ENCODE results near the gene CLTB.

Gene CLTB

DNA sequence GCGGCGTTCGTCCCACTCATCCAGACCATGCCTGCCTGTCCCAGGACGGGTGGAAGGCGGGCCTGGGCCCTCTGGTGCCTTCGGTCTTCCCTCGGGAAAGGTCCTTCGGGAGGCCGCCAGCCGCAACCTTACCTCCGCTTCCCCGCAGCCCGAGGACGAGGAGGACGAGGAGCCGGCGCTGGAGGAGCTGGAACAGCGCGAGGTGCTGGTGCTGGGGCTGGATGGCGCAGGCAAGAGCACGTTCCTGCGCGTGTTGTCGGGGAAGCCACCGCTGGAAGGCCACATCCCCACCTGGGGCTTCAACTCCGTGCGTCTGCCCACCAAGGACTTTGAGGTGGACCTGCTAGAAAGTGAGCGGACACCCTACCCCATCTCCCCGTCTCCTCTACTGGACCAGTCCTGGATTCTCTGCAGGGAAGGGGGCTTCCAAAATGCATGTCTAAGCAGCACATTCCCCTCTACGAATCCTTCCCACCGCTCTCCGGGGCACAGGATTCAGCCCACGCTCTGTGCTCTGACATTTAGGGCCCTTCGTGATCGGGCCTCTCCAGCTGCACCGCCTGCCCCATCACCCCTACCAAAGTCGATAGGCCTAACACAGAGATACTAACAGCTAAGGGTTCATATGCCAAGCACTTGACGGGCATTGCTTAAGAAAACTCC lies 50.0 kb downstream of the CLTB start:
- TF ChIP-seq, protein P1, sequence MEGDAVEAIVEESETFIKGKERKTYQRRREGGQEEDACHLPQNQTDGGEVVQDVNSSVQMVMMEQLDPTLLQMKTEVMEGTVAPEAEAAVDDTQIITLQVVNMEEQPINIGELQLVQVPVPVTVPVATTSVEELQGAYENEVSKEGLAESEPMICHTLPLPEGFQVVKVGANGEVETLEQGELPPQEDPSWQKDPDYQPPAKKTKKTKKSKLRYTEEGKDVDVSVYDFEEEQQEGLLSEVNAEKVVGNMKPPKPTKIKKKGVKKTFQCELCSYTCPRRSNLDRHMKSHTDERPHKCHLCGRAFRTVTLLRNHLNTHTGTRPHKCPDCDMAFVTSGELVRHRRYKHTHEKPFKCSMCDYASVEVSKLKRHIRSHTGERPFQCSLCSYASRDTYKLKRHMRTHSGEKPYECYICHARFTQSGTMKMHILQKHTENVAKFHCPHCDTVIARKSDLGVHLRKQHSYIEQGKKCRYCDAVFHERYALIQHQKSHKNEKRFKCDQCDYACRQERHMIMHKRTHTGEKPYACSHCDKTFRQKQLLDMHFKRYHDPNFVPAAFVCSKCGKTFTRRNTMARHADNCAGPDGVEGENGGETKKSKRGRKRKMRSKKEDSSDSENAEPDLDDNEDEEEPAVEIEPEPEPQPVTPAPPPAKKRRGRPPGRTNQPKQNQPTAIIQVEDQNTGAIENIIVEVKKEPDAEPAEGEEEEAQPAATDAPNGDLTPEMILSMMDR (IDR thresholded peaks at IDR 0.05; ENCODE audit: low read depth, low read length) = no peak
- H3K4me3 ChIP-seq (ENCODE audit: low read depth, low read length) = peak overlapping the region; percentile 63

DNA sequence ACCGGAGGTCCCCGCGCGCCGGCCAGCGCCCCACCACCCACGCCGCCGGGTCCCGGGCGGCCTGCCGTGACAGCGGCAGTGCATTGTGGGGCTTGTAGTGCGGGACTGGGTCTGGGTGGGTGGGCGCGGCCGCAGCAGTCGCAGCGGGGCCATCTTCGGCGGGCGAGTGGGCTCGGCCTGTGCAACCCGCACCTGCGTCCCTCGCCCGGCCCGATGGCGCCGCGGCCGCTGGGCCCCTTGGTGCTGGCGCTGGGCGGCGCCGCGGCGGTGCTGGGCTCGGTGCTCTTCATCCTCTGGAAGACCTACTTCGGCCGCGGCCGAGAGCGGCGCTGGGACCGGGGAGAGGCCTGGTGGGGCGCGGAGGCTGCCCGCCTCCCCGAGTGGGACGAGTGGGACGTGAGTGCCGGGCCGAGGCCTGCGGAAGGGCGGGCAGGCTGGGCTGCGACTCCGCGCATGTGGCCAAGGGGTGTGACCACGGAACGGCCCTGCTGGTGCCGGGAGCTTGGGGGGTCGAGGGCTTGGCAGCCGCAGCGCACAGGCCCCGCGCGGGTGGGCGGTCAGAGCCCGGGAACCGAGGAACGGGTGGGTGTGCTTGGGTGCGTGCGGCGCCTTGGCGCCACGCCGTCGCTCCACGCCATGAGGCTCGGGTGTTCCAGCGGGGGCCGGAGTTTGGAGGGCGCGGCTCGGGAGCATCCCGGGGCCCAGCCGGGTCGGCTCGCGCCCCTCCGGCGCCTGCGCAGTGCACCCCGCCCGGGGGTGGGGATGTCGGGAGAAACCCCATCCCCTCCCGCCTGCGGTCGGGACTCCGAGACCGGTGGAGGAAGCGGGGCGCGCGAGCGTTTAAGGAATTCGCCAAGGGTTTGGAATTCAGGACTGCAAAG lies 50.7 kb downstream of the CLTB start, which contains the start of gene ARL10:
TSS of gene ARL10 (plus strand) at position 137 of the 881 bp plus-strand sequence. CDS start at position 214, 77 bp downstream.
- peak within 1 kb of the TSS; percentile 63 for H3K4me3 ChIP-seq (ENCODE audit: low read depth, low read length)
- TF ChIP-seq, protein P1 (IDR thresholded peaks at IDR 0.05; ENCODE audit: low read depth, low read length) = no peak

DNA sequence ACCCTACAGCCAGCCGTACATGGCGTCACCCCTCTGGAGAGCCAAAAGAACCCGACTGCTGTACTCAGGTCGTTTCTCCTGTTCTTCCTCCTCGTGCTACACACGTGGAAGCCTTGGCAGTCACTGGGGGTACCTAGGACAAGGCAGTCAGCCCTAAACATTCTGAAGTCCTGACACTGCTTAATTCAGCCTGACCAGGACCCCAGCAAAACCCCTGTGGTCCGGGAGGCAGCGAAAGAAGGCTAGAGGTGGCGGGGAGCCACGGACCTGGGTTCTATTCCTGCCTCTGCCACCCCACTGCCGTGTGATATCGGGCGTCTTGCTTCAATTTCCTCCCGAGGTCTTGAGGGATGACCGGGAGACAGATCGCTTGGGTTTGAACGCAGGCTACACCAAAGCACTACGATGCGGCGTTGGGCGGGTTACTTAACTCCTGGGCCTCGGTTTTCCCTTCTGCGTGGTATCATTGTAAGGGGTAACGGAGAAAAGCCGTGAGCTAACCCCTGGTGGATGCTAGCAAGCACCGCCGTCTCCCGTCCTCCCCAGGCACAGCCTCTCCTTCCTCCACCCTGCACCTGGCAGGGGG lies 51.5 kb downstream of the CLTB start:
- TF ChIP-seq, protein P1 (IDR thresholded peaks at IDR 0.05; ENCODE audit: low read depth, low read length) = no peak
- H3K4me3 ChIP-seq (ENCODE audit: low read depth, low read length) = peak overlapping the region; percentile 63

DNA sequence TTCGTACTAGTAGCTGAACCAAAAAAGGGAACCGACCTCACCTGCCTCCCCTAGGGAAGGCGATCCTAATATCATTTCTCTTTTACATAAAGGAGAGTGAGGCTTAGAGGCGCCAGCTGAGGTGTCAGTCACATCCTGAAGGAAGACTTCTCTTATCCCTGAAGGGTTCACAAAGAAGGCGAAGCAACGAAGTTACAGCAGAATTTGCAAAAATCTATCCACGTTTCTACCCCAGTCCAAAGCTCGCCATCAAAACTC lies 54.2 kb downstream of the CLTB start:
- H3K4me3 ChIP-seq (ENCODE audit: low read depth, low read length) = peak overlapping the region; percentile 96
- TF ChIP-seq, protein P1 (IDR thresholded peaks at IDR 0.05; ENCODE audit: low read depth, low read length) = no peak

DNA sequence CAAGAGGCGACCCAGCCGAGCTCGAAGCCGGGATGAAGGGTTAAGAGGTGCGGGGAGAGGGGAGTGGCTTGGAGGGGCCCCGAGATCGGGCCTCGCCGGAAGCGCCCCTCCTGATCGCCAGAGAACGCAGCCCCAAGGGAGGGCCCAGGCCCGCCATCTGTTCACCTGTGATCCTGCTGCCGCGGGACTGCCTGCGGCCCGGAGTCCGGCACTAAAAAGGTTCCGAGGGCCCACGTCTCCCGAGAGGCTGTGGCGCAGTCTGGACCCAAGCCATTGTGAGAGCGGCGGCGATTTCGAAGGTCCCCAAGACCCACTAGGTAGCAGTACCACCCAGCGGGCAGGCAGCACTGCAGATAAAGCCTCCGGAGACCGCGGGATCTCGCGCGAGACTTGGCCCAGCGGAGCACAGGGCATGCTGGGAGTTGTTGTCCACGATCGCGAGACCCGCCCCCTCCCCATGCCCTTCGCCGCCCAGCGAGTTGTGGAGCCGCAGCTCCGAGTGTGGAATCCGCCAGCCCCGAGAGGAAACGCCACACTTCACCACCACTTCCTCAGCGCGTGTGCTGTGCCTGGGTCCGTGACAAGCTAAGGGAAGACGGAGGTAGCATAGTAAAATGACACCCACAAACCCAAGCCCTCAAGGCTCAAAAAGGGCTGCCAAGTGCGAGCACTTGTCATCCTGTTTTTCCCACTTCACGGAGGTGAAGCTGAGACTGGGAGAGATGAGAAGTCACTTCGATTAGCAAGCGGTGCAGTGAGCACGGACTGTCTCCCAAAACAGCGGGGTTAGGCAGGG lies 54.7 kb downstream of the CLTB start, which contains the start of gene KIAA1191:
TSS of gene KIAA1191 (minus strand) at position 328 of the 796 bp plus-strand sequence. CDS start 2,256 bp downstream, outside the sequence.
- peak within 1 kb of the TSS; percentile 96 for H3K4me3 ChIP-seq (ENCODE audit: low read depth, low read length)
- TF ChIP-seq, protein P1 (IDR thresholded peaks at IDR 0.05; ENCODE audit: low read depth, low read length) = no peak

DNA sequence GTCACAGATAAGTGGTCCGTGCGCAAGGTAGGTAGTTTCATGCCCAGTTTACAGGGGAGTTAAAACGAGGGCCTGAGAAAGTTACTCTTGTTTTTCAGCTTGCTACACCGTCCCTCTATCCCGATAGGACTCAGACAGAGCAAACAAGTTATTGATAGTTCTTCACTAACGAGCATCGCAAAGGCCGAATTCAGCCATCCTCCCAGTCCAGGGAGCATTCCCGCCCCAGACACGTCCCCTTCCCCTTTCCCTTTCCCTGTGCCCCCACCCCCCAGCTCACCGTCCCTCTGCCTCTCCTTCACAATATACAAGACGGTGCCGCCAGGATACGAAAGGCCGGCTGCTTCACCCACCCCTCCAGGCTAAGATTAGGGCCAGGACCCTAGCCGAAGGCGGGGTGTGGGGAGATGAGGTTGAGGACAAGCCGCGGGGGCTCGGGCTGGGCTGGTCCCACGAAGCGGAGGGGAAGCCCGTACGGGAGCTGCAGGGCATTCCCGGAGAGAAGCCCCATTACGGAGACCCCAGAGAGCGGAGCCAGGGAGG lies 55.4 kb downstream of the CLTB start:
- TF ChIP-seq, protein P1 (IDR thresholded peaks at IDR 0.05; ENCODE audit: low read depth, low read length) = no peak

More for the DNA sequence above, 55.4 kb downstream of the CLTB start:
- peak overlapping the region; percentile 96 for H3K4me3 ChIP-seq (ENCODE audit: low read depth, low read length)

Measured in WI38 (cell line).